PC-3 (cell line): ENCODE measurements around the gene CDK5RAP2. TPM values are rescaled to one million over a fixed set of nuclear protein-coding genes. Genes with fewer than 3 reads are reported as not detected.

Experiments
- ATAC-seq: fragments of 200-7000 bp; cut with Tn5 transposase; 2 replicates; pipeline ENCODE4 v1.9.1; 2020; ENCODE audit warnings: mild to moderate bottlenecking, moderate library complexity
- BruUV-seq: library from RNA; stranded (reverse); fragments of 400-500 nt; replicated peaks from 2 replicates; lab custom pipeline; 2021; lab: Mats Ljungman, UMichigan
- CTCF ChIA-PET: fragments of 300-600 bp; sonication (Branson Sonifier 250); formaldehyde crosslinking; loops from one replicate; lab custom pipeline; 2022; ENCODE audit warnings: antibody characterized with exemption; lab: Charles Lee
- POLR2A ChIA-PET: fragments of 300-600 bp; sonication (Branson Sonifier 250); formaldehyde crosslinking; loops from one replicate; lab custom pipeline; 2022; ENCODE audit warnings: antibody characterized with exemption; ENCODE audit not compliant: unreplicated experiment; lab: Charles Lee
- DNase-seq: peaks from one replicate; pipeline ENCODE4 v3.0.0-alpha.2; 2015
- H2AFZ ChIP-seq: fragments of 300-600 bp; sonication (generic); 2 replicates; pipeline ENCODE4 v1.6.0; 2016; ENCODE audit warnings: antibody characterized with exemption, low read length
- H3F3A ChIP-seq: fragments of 300-600 bp; sonication (generic); one replicate; pipeline ENCODE4 v1.6.0; 2017; ENCODE audit warnings: antibody characterized with exemption, low read length, control low read depth, mild to moderate bottlenecking; ENCODE audit not compliant: unreplicated experiment
- H3K27ac ChIP-seq: fragments of 300-600 bp; sonication (generic); 2 replicates; pipeline ENCODE4 v1.5.1; 2016; ENCODE audit warnings: mild to moderate bottlenecking, low read length
- H3K27me3 ChIP-seq: fragments of 300-600 bp; sonication (generic); 2 replicates; pipeline ENCODE4 v1.6.1; 2016; ENCODE audit warnings: low read length, mixed read lengths
- H3K36me3 ChIP-seq: fragments of 300-600 bp; sonication (generic); 2 replicates; pipeline ENCODE4 v1.6.1; 2016; ENCODE audit warnings: low read depth, mixed run types, low read length, mixed read lengths
- H3K4me1 ChIP-seq: fragments of 300-600 bp; sonication (generic); 2 replicates; pipeline ENCODE4 v1.5.1; 2016; ENCODE audit warnings: low read length; ENCODE audit not compliant: insufficient read depth
- H3K4me2 ChIP-seq: fragments of 300-600 bp; sonication (generic); 2 replicates; pipeline ENCODE4 v1.6.0; 2016; ENCODE audit warnings: low read length
- H3K4me3 ChIP-seq: fragments of 300-600 bp; sonication (generic); 2 replicates; pipeline ENCODE4 v1.5.1; 2016; ENCODE audit warnings: mild to moderate bottlenecking, low read length, mixed read lengths
- H3K79me2 ChIP-seq: fragments of 300-600 bp; sonication (generic); 2 replicates; pipeline ENCODE4 v1.6.1; 2017; ENCODE audit warnings: low read length, mixed read lengths
- H3K9ac ChIP-seq: fragments of 300-600 bp; sonication (generic); 2 replicates; pipeline ENCODE4 v1.6.0; 2016; ENCODE audit warnings: mild to moderate bottlenecking, low read length
- H3K9me2 ChIP-seq: fragments of 300-600 bp; sonication (generic); replicated peaks from 2 replicates; pipeline ENCODE4 v1.6.1; 2016; ENCODE audit warnings: mixed run types, low read length, mixed read lengths
- H3K9me3 ChIP-seq: fragments of 300-600 bp; sonication (generic); 2 replicates; pipeline ENCODE4 v1.6.1; 2016; ENCODE audit warnings: low read length, mixed read lengths
- H4K20me1 ChIP-seq: fragments of 300-600 bp; sonication (generic); 2 replicates; pipeline ENCODE4 v1.6.1; 2016; ENCODE audit warnings: low read length, mixed read lengths
- CTCF ChIP-seq: fragments of 300-600 bp; sonication (generic); conservative IDR thresholded peaks from 2 replicates; pipeline ENCODE4 v1.5.1; 2017; ENCODE audit warnings: antibody characterized with exemption, low read depth, mild to moderate bottlenecking, low read length
- EZH2 ChIP-seq: fragments of 300-600 bp; sonication (generic); IDR thresholded peaks from one replicate; pipeline ENCODE4 v1.6.1; 2017; ENCODE audit warnings: antibody characterized with exemption, mild to moderate bottlenecking, low read length; ENCODE audit not compliant: unreplicated experiment
- EZH2phosphoT487 ChIP-seq: fragments of 300-600 bp; sonication (generic); IDR thresholded peaks from 2 replicates; pipeline ENCODE4 v1.6.1; 2018; ENCODE audit warnings: mild to moderate bottlenecking, antibody characterized with exemption, low read length, borderline replicate concordance
- intact Hi-C: fragments of 100-400 bp; cut with micrococcal nuclease; formaldehyde crosslinking; loops from 2 replicates; pipeline ENCODE4 v1.9.0; 2023
- total RNA-seq: library from RNA; depleted of rRNA; stranded (reverse); fragments of >200 nt; gene quantifications from 2 replicates; pipeline ENCODE4 v1.2.3, GENCODE V29; 2014

The CDK5RAP2 gene
- total RNA-seq, 1 experiment from 2014 or later: 37.4 TPM

- H3K79me2 ChIP-seq: peaks cover 12% of the 10 kb centered on the region; the same call in 1 of the 2 replicates
- CTCF ChIA-PET: interaction anchor here (0.6 kb wide), 1 partner anchor 192 kb away, joined by 3 read pairs; no protein-coding TSS in a partner anchor
- no peak for DNase-seq
These were observed 15.4 kb downstream of the CDK5RAP2 start for GRCh38 chr9:120564589-120564988.

DNA sequence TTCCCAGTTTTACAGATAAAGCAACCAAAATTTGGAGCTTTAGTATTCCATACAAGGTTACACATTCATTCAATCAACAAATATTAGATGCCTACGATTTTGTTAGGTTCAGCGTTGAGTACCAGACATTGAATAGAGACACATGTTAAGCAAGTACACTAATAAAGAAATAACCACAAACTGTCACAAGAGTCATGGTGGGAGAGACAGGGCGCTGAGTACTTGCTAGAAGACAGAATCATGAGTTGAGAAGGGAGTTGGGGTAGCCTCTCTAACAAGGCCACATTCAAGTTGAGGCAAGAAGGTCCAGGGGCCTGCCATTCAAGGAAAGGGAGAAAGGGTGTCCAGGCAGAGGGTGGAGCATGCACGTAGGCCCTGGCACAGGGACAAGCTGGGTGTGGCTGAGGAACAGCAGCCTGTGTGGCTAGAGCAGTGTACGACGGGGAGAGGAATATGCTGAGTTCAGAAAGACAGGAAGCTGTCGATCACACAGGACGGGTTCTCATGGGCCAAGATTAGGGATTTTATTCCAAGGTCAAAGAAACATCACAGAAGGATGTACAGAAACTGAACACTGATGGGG, 17.0 kb downstream of the CDK5RAP2 start:
- Histone ChIP-seq H3K9me2 (no peaks in the 10 kb centered on the region), H3K27ac (no peak overlapping the region), H3K4me3 (no peak overlapping the region), H3K36me3 (peaks cover 6% of the 10 kb centered on the region; the same call in 1 of the 2 replicates), H2AFZ (no peak overlapping the region), H3K27me3 (no peaks in the 10 kb centered on the region), H3K4me1 (no peaks in the 10 kb centered on the region), H3K4me2 (no peak overlapping the region), H3F3A (no peaks in the 10 kb centered on the region), H3K9ac (no peak overlapping the region), H3K79me2 (peaks cover 12% of the 10 kb centered on the region; the same call in 1 of the 2 replicates), H4K20me1 (no peaks in the 10 kb centered on the region), H3K9me3 (no peaks in the 10 kb centered on the region)
- no TSS peak for BruUV-seq
- ChIA-PET POLR2A (no interaction called here), CTCF (no interaction called here)
- ATAC-seq (no peak), DNase-seq (no peak)
- no peak for TF ChIP-seq EZH2phosphoT487
- TF ChIP-seq EZH2: no peak
- no peak for TF ChIP-seq CTCF
- intact Hi-C loops: no loop called here

More at GRCh38 chr9:120564589-120564988, 15.4 kb downstream of the CDK5RAP2 start:
- Histone ChIP-seq H3K4me2 (no peak overlapping the region), H3K4me1 (no peaks in the 10 kb centered on the region), H3K36me3 (peaks cover 15% of the 10 kb centered on the region), H2AFZ (no peak overlapping the region), H3F3A (no peaks in the 10 kb centered on the region), H3K9me3 (no peaks in the 10 kb centered on the region), H4K20me1 (no peaks in the 10 kb centered on the region), H3K4me3 (no peak overlapping the region), H3K27me3 (no peaks in the 10 kb centered on the region), H3K27ac (no peak overlapping the region), H3K9ac (no peak overlapping the region), H3K9me2 (no peaks in the 10 kb centered on the region)
- no TSS peak for BruUV-seq
- TF ChIP-seq CTCF: no peak
- TF ChIP-seq EZH2: no peak
- TF ChIP-seq EZH2phosphoT487: no peak
- intact Hi-C loops: no loop called here
- POLR2A ChIA-PET: no interaction called here
- ATAC-seq: no peak

GRCh38 chr9:120561709-120562108, 18.3 kb downstream of the CDK5RAP2 start:
- H3K9me3 ChIP-seq: no peaks in the 10 kb centered on the region
- H3K9me2 ChIP-seq: no peaks in the 10 kb centered on the region
- no peaks in the 10 kb centered on the region for H4K20me1 ChIP-seq
- no peak for ATAC-seq
- no peak for DNase-seq
- no peaks in the 10 kb centered on the region for H3F3A ChIP-seq
- no peaks in the 10 kb centered on the region for H3K4me1 ChIP-seq
- peaks cover 6% of the 10 kb centered on the region; the same call in 1 of the 2 replicates for H3K36me3 ChIP-seq
- no peak overlapping the region for H3K4me3 ChIP-seq
- BruUV-seq: no TSS peak
- no peak overlapping the region for H3K9ac ChIP-seq
- no peaks in the 10 kb centered on the region for H3K27me3 ChIP-seq
- no peak overlapping the region for H2AFZ ChIP-seq
- peaks cover 17% of the 10 kb centered on the region; the same call in 1 of the 2 replicates for H3K79me2 ChIP-seq
- ChIA-PET CTCF (no interaction called here), POLR2A (no interaction called here)
- intact Hi-C loops: no loop called here
- no peak overlapping the region for H3K27ac ChIP-seq
- H3K4me2 ChIP-seq: no peak overlapping the region
- TF ChIP-seq CTCF (no peak), EZH2 (no peak), EZH2phosphoT487 (no peak)
